Measurements from ENCODE around the gene NR6A1. TPM values are rescaled to one million over a fixed set of nuclear protein-coding genes. Genes with fewer than 3 reads are reported as not detected.

NR6A1 gene
- total RNA-seq, 4 donors from 2014 or later, result 1.8 to 2.8 (median 2.0) TPM

DNA sequence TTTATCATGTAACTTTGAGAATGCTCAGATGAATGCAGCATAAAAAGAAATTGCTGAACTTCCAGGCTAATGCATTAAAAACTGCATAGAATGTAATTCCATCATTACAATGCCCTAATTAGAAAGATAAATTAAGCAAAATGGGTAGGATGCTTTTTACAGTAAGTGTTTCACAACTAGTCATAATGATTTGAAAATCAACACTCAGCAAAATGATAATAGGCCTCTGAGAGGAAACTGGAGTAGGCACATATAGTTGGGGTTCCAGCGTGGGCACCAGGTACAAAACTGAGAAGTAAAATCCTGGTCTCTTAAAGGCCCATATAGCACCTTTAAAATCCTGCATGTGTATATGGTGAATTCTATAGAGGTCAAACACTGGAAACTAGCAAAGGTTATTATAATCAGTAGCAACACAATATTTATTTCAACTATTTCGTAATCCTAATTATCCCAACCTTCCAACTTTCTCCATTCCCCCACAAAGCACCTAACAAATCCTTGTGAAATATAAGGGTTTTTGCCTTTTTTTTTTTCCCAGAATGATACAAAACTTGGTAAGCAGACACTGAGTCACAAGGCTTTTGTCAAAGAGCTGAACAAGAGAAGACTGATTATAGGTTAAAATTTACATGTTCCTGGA lies 155.9 kb downstream of the NR6A1 start:
- no peak for DNase-seq (ENCODE audit: extremely low spot score)
- Histone ChIP-seq H3K9me3 (no peaks in the 10 kb centered on the region), H3K36me3 (no peaks in the 10 kb centered on the region), H3K27ac (replicated peaks in 1 of 4) (no peak overlapping the region), H3K4me1 (no peaks in the 10 kb centered on the region), H3K27me3 (no peaks in the 10 kb centered on the region), H3K4me3 (no peak overlapping the region)
- TF ChIP-seq EP300 (IDR thresholded peaks at IDR 0.05) (no peak), POLR2AphosphoS5 (IDR thresholded peaks at IDR 0.05) (no peak), POLR2A (IDR thresholded peaks at IDR 0.05; ENCODE audit: low read depth) (no peak)
- TF ChIP-seq, protein P1, sequence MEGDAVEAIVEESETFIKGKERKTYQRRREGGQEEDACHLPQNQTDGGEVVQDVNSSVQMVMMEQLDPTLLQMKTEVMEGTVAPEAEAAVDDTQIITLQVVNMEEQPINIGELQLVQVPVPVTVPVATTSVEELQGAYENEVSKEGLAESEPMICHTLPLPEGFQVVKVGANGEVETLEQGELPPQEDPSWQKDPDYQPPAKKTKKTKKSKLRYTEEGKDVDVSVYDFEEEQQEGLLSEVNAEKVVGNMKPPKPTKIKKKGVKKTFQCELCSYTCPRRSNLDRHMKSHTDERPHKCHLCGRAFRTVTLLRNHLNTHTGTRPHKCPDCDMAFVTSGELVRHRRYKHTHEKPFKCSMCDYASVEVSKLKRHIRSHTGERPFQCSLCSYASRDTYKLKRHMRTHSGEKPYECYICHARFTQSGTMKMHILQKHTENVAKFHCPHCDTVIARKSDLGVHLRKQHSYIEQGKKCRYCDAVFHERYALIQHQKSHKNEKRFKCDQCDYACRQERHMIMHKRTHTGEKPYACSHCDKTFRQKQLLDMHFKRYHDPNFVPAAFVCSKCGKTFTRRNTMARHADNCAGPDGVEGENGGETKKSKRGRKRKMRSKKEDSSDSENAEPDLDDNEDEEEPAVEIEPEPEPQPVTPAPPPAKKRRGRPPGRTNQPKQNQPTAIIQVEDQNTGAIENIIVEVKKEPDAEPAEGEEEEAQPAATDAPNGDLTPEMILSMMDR (IDR thresholded peaks at IDR 0.05), result no peak
- 88% methylated on average over 2 of the region's 2 CpGs for WGBS
- intact Hi-C loops (cut with DNase I), result no loop called here

- Histone ChIP-seq H3K9me3 (no peaks in the 10 kb centered on the region), H3K27me3 (no peaks in the 10 kb centered on the region), H3K36me3 (no peaks in the 10 kb centered on the region), H3K27ac (replicated peaks in 1 of 4) (no peak overlapping the region), H3K4me3 (no peak overlapping the region), H3K4me1 (no peaks in the 10 kb centered on the region)
- intact Hi-C loops (cut with DNase I), result no loop called here
- DNase-seq (ENCODE audit: extremely low spot score), result no peak
- WGBS, result 69% methylated on average over 2 of the region's 2 CpGs
- TF ChIP-seq POLR2A (IDR thresholded peaks at IDR 0.05; ENCODE audit: low read depth) (no peak), POLR2AphosphoS5 (IDR thresholded peaks at IDR 0.05) (no peak), EP300 (IDR thresholded peaks at IDR 0.05) (no peak)
- TF ChIP-seq, protein P1 (IDR thresholded peaks at IDR 0.05), result no peak
Measured at GRCh38 chr9:124613849-124614248, 157.3 kb downstream of the NR6A1 start.

- H3K27ac ChIP-seq (replicated peaks in 1 of 4), result no peak overlapping the region
- no peak overlapping the region for H3K4me3 ChIP-seq
- 98% methylated on average over 2 of the region's 2 CpGs for WGBS
- no peaks in the 10 kb centered on the region for H3K36me3 ChIP-seq
- no peaks in the 10 kb centered on the region for H3K4me1 ChIP-seq
- no peaks in the 10 kb centered on the region for H3K9me3 ChIP-seq
- H3K27me3 ChIP-seq, result no peaks in the 10 kb centered on the region
- intact Hi-C loops (cut with DNase I), result no loop called here
- no peak for DNase-seq (ENCODE audit: extremely low spot score)
- TF ChIP-seq EP300 (IDR thresholded peaks at IDR 0.05) (no peak), POLR2AphosphoS5 (IDR thresholded peaks at IDR 0.05) (no peak), POLR2A (IDR thresholded peaks at IDR 0.05; ENCODE audit: low read depth) (no peak)
- TF ChIP-seq, protein P1 (IDR thresholded peaks at IDR 0.05), result no peak
Measured at GRCh38 chr9:124611106-124611505, 160.0 kb downstream of the NR6A1 start.

GRCh38 chr9:124606027-124606426 lies 165.1 kb downstream of the NR6A1 start:
- intact Hi-C loops (cut with DNase I), result no loop called here
- Histone ChIP-seq H3K4me3 (no peak overlapping the region), H3K4me1 (no peaks in the 10 kb centered on the region), H3K27me3 (no peaks in the 10 kb centered on the region), H3K9me3 (no peaks in the 10 kb centered on the region), H3K36me3 (no peaks in the 10 kb centered on the region), H3K27ac (replicated peaks in 1 of 4) (no peak overlapping the region)
- DNase-seq (ENCODE audit: extremely low spot score), result no peak
- 91% methylated on average over 2 of the region's 2 CpGs for WGBS
- no peak for TF ChIP-seq POLR2AphosphoS5 (IDR thresholded peaks at IDR 0.05)
- TF ChIP-seq, protein P1 (IDR thresholded peaks at IDR 0.05), result no peak
- no peak for TF ChIP-seq EP300 (IDR thresholded peaks at IDR 0.05)
- TF ChIP-seq POLR2A (IDR thresholded peaks at IDR 0.05; ENCODE audit: low read depth), result no peak

- 92% methylated on average over 4 of the region's 4 CpGs for WGBS
- intact Hi-C loops (cut with DNase I), result no loop called here
- TF ChIP-seq POLR2AphosphoS5 (IDR thresholded peaks at IDR 0.05), result no peak
- TF ChIP-seq EP300 (IDR thresholded peaks at IDR 0.05), result no peak
Measured at GRCh38 chr9:124605258-124605657, 165.9 kb downstream of the NR6A1 start.

More at GRCh38 chr9:124605258-124605657, 165.9 kb downstream of the NR6A1 start:
- Histone ChIP-seq H3K9me3 (no peaks in the 10 kb centered on the region), H3K36me3 (no peaks in the 10 kb centered on the region), H3K4me1 (no peaks in the 10 kb centered on the region), H3K27ac (replicated peaks in 1 of 4) (no peak overlapping the region), H3K4me3 (no peak overlapping the region), H3K27me3 (no peaks in the 10 kb centered on the region)
- DNase-seq (ENCODE audit: extremely low spot score), result no peak

All from esophagus muscularis mucosa (tissue), 4 donors.